H9 (cell line): ENCODE results near the gene YTHDC1. TPM values are rescaled to one million over a fixed set of nuclear protein-coding genes. Genes with fewer than 3 reads are reported as not detected.

Experiments
- DNase-seq: peaks from one replicate; pipeline ENCODE4 v3.0.0-alpha.2; 2017
- H2AFZ ChIP-seq: one replicate; pipeline ENCODE4 v1.6.1; 2013; ENCODE audit warnings: mild to moderate bottlenecking, low read length, control low read depth, moderate library complexity
- H2AK5ac ChIP-seq: 2 replicates; pipeline ENCODE4 v1.6.1; 2013; ENCODE audit warnings: low read length, control low read depth, mixed read lengths; ENCODE audit not compliant: insufficient read length
- H2BK120ac ChIP-seq: one replicate; pipeline ENCODE4 v1.6.1; 2013; ENCODE audit warnings: low read depth, mild to moderate bottlenecking, low read length, control low read depth, inconsistent platforms; ENCODE audit not compliant: poor library complexity, severe bottlenecking
- H2BK12ac ChIP-seq: 2 replicates; pipeline ENCODE4 v1.6.1; 2013; ENCODE audit warnings: low read length, control low read depth, mixed read lengths, low read depth; ENCODE audit not compliant: insufficient read length
- H2BK15ac ChIP-seq: 2 replicates; pipeline ENCODE4 v1.6.1; 2013; ENCODE audit warnings: low read depth, low read length, control low read depth
- H2BK20ac ChIP-seq: one replicate; pipeline ENCODE4 v1.6.1; 2013; ENCODE audit warnings: low read depth, mild to moderate bottlenecking, low read length, control low read depth, inconsistent platforms; ENCODE audit not compliant: poor library complexity, severe bottlenecking
- H2BK5ac ChIP-seq: 2 replicates; pipeline ENCODE4 v1.6.1; 2013; ENCODE audit warnings: low read length, control low read depth, mixed read lengths; ENCODE audit not compliant: insufficient read length
- H3K14ac ChIP-seq: 2 replicates; pipeline ENCODE4 v1.6.1; 2013; ENCODE audit warnings: low read length, control low read depth; ENCODE audit not compliant: insufficient read depth
- H3K18ac ChIP-seq: 2 replicates; pipeline ENCODE4 v1.6.1; 2013; ENCODE audit warnings: low read depth, mild to moderate bottlenecking, mixed read lengths, low read length, control low read depth; ENCODE audit not compliant: insufficient read length
- H3K23ac ChIP-seq: 2 replicates; pipeline ENCODE4 v1.6.1; 2013; ENCODE audit warnings: low read length, control low read depth, mixed read lengths, low read depth; ENCODE audit not compliant: insufficient read length
- H3K23me2 ChIP-seq: 2 replicates; pipeline ENCODE4 v1.6.1; 2013; ENCODE audit warnings: low read depth, mild to moderate bottlenecking, mixed read lengths, low read length, control low read depth; ENCODE audit not compliant: insufficient read length, poor library complexity, severe bottlenecking
- H3K27ac ChIP-seq: 2 replicates; pipeline ENCODE4 v1.5.1; 2013; ENCODE audit warnings: low read length, control low read depth, mixed read lengths, low read depth; ENCODE audit not compliant: insufficient read length
- H3K27me3 ChIP-seq: 2 replicates; pipeline ENCODE4 v1.6.1; 2013; ENCODE audit warnings: low read length, control low read depth, inconsistent platforms; ENCODE audit not compliant: insufficient read depth
- H3K4ac ChIP-seq: 2 replicates; pipeline ENCODE4 v1.6.1; 2013; ENCODE audit warnings: low read depth, mild to moderate bottlenecking, control low read depth, inconsistent platforms, low read length, moderate library complexity
- H3K4me1 ChIP-seq: 2 replicates; pipeline ENCODE4 v1.6.1; 2013; ENCODE audit warnings: low read length, control low read depth, inconsistent platforms; ENCODE audit not compliant: insufficient read depth
- H3K4me2 ChIP-seq: 2 replicates; pipeline ENCODE4 v1.6.1; 2013; ENCODE audit warnings: low read length, control low read depth, mixed read lengths; ENCODE audit not compliant: insufficient read length, insufficient read depth
- H3K56ac ChIP-seq: 2 replicates; pipeline ENCODE4 v1.6.1; 2013; ENCODE audit warnings: low read depth, mild to moderate bottlenecking, mixed read lengths, low read length, control low read depth; ENCODE audit not compliant: insufficient read length
- H3K79me1 ChIP-seq: 2 replicates; pipeline ENCODE4 v1.6.1; 2013; ENCODE audit warnings: low read depth, mild to moderate bottlenecking, moderate library complexity, low read length, control low read depth, inconsistent platforms; ENCODE audit not compliant: insufficient read depth, poor library complexity, severe bottlenecking
- H3K79me2 ChIP-seq: 2 replicates; pipeline ENCODE4 v1.6.1; 2013; ENCODE audit warnings: low read length, control low read depth, inconsistent platforms; ENCODE audit not compliant: insufficient read depth
- H3K9ac ChIP-seq: 2 replicates; pipeline ENCODE4 v1.6.1; 2013; ENCODE audit warnings: low read length, control low read depth, mixed read lengths; ENCODE audit not compliant: insufficient read length; ENCODE audit errors: extremely low read depth
- H3K9me3 ChIP-seq: one replicate; pipeline ENCODE4 v1.6.1; 2013; ENCODE audit warnings: low read depth, low read length, inconsistent platforms; ENCODE audit not compliant: control insufficient read depth
- H3T11ph ChIP-seq: one replicate; pipeline ENCODE4 v1.6.1; 2013; ENCODE audit warnings: mild to moderate bottlenecking, low read length, control low read depth, inconsistent platforms
- H4K20me1 ChIP-seq: one replicate; pipeline ENCODE4 v1.6.1; 2013; ENCODE audit not compliant: control insufficient read depth, insufficient read length, insufficient read depth
- H4K5ac ChIP-seq: 2 replicates; pipeline ENCODE4 v1.6.1; 2013; ENCODE audit warnings: low read depth, mild to moderate bottlenecking, mixed read lengths, low read length, control low read depth; ENCODE audit not compliant: insufficient read length
- H4K8ac ChIP-seq: replicated peaks from 2 replicates; pipeline ENCODE4 v1.6.1; 2013; ENCODE audit warnings: low read length, control low read depth, mixed read lengths, low read depth; ENCODE audit not compliant: insufficient read length
- H4K91ac ChIP-seq: 2 replicates; pipeline ENCODE4 v1.6.1; 2013; ENCODE audit warnings: low read depth, mild to moderate bottlenecking, moderate library complexity, mixed read lengths, low read length, control low read depth; ENCODE audit not compliant: insufficient read length
- H3K27ac Mint-ChIP-seq, 3 experiments: 2 replicates in 2 of 3; 3 replicates in 1 of 3; pipeline ENCODE4 v1.8.0; 2020 to 2021; ENCODE audit warnings: mixed read lengths in 3 of 3, mild to moderate bottlenecking in 1 of 3, moderate library complexity in 1 of 3
- H3K27me3 Mint-ChIP-seq: 2 replicates; pipeline ENCODE4 v1.8.0; 2021; ENCODE audit warnings: low read depth, mild to moderate bottlenecking, moderate library complexity, mixed read lengths
- H3K36me3 Mint-ChIP-seq, 3 experiments: 2 replicates in 2 of 3; 3 replicates in 1 of 3; pipeline ENCODE4 v1.8.0; 2020 to 2021; ENCODE audit warnings: low read depth in 3 of 3, mixed read lengths in 3 of 3; ENCODE audit not compliant: insufficient read depth in 1 of 3
- H3K4me1 Mint-ChIP-seq, 2 experiments: 2 replicates each; pipeline ENCODE4 v1.8.0; 2020; ENCODE audit warnings: mixed read lengths in 2 of 2
- H3K4me3 Mint-ChIP-seq, 2 experiments: 2 replicates in 1 of 2; 3 replicates in 1 of 2; pipeline ENCODE4 v1.8.0; 2020 to 2021; ENCODE audit warnings: mild to moderate bottlenecking in 2 of 2, mixed read lengths in 2 of 2, moderate library complexity in 1 of 2
- H3K9me3 Mint-ChIP-seq, 2 experiments: 2 replicates in 1 of 2; 3 replicates in 1 of 2; pipeline ENCODE4 v1.8.0; 2020; ENCODE audit warnings: mild to moderate bottlenecking in 2 of 2, mixed read lengths in 2 of 2, moderate library complexity in 1 of 2
- CTCF ChIP-seq: fragments of 200-600 bp; sonication (generic); conservative IDR thresholded peaks from 3 replicates; pipeline ENCODE4 v1.8.0; 2021; ENCODE audit warnings: antibody characterized with exemption, mild to moderate bottlenecking
- WGBS: extraction: QIAGEN DNeasy Blood & Tissue Kit; methylation state at CpG from one replicate; pipeline ENCODE4 v1.1.7; 2013; ENCODE audit warnings: missing lambda C conversion rate, low lambda C conversion rate, mixed read lengths; ENCODE audit not compliant: insufficient read length; ENCODE audit errors: extremely low coverage; 5-methylcytosine and 5-hydroxymethylcytosine counted together
- total RNA-seq: library from RNA; stranded (reverse); gene quantifications from 2 replicates; pipeline ENCODE4 v1.2.1, GENCODE V29; 2021

YTHDC1 gene
- total RNA-seq, 1 experiment from 2014 or later = 158 TPM

GRCh38 chr4:68337522-68337921 is 12.4 kb downstream of the YTHDC1 start:
- no peak overlapping the region for H3K23ac ChIP-seq
- DNase-seq = no peak
- no peak overlapping the region for H3K4me2 ChIP-seq
- Mint-ChIP-seq H3K36me3 (peaks cover 33 to 54% (median 52%) of the 10 kb centered on the region in 3 experiments), H3K4me3 (no peak overlapping the region), H3K27me3 (no peaks in the 10 kb centered on the region), H3K4me1 (peaks cover 22 to 36% of the 10 kb centered on the region in 2 experiments), H3K27ac (peak overlapping the region in 2 of 3 experiments; percentile 18 to 74; a peak in 2 of 7 replicates), H3K9me3 (no peaks in the 10 kb centered on the region)
- no peak overlapping the region for H3K9ac ChIP-seq
- H3K27ac ChIP-seq = no peak overlapping the region
- H2BK5ac ChIP-seq = no peak overlapping the region
- H3K23me2 ChIP-seq = no peaks in the 10 kb centered on the region
- no peak overlapping the region for H3K56ac ChIP-seq
- no peaks in the 10 kb centered on the region; the same call in 1 of the 2 replicates for H3K4me1 ChIP-seq
- peaks cover 15% of the 10 kb centered on the region; the same call in 1 of the 2 replicates for H3K79me2 ChIP-seq
- H2BK120ac ChIP-seq = no peak overlapping the region
- H3K18ac ChIP-seq = no peak overlapping the region
- no peak overlapping the region for H3K4ac ChIP-seq
- no CpG with 5 or more reads among the region's 7 CpGs for WGBS
- H2AK5ac ChIP-seq = no peak overlapping the region
- H3K79me1 ChIP-seq = no peaks in the 10 kb centered on the region
- H2BK15ac ChIP-seq = no peak overlapping the region
- no peak overlapping the region for H4K8ac ChIP-seq
- no peaks in the 10 kb centered on the region for H3K27me3 ChIP-seq
- H4K20me1 ChIP-seq = no peaks in the 10 kb centered on the region
- H3K9me3 ChIP-seq = no peaks in the 10 kb centered on the region
- H2BK20ac ChIP-seq = no peak overlapping the region
- no peak overlapping the region for H4K91ac ChIP-seq
- no peak overlapping the region for H2AFZ ChIP-seq
- no peak overlapping the region for H2BK12ac ChIP-seq
- no peak overlapping the region for H3T11ph ChIP-seq
- H3K14ac ChIP-seq = no peak overlapping the region
- TF ChIP-seq CTCF = no peak
- no peak overlapping the region for H4K5ac ChIP-seq
